Pancreas (tissue), 10 donors: ENCODE data around the gene GNG3. TPM values are rescaled to one million over a fixed set of nuclear protein-coding genes. Genes with fewer than 3 reads are reported as not detected.
A peak's percentile ranks its signal among the peaks of the same experiment; 100 is the strongest.
"Not testable (repeated sequence)": the region's sequence is repeated elsewhere in the genome, so short reads cannot be mapped to it uniquely, and the experiment has no call there.

Experiments
- ATAC-seq, 4 donors: fragments of 200-7000 bp; cut with Tn5 transposase; one replicate each; pipeline versions ENCODE4 v1.8.0 to v1.9.1; 2020; ENCODE audit warnings: mild to moderate bottlenecking in 4 of 4, moderate library complexity in 4 of 4
- DNase-seq, 6 donors: peaks; one replicate each; pipeline ENCODE4 v3.0.0-alpha.2; 2020
- FAIRE-seq: peaks from 2 replicates; lab custom pipeline; 2012; peaks lifted over from hg19 to GRCh38; lab: Jason Lieb, UNC
- H3K27ac ChIP-seq, 4 donors: fragments of 200-600 bp; sonication (generic); 1 replicate in 3 of 4; 2 replicates in 1 of 4; pipeline versions ENCODE4 v1.5.0 to v1.8.0; 2020
- H3K27me3 ChIP-seq, 4 donors: fragments of 200-600 bp; one replicate each; pipeline ENCODE4 v1.8.0; 2021
- H3K36me3 ChIP-seq, 3 donors: fragments of 200-600 bp; sonication (generic) in 1 of 3; one replicate each; pipeline versions ENCODE4 v1.5.0 to v1.8.0; 2020 to 2021
- H3K4me1 ChIP-seq, 3 donors: fragments of 200-600 bp; one replicate each; pipeline ENCODE4 v1.8.0; 2021
- H3K4me3 ChIP-seq, 4 donors: fragments of 200-600 bp; sonication (generic) in 2 of 4; one replicate each; pipeline versions ENCODE4 v1.5.0 to v1.8.0; 2020 to 2021
- H3K9me3 ChIP-seq, 4 donors: fragments of 200-600 bp; one replicate each; pipeline ENCODE4 v1.8.0; 2021
- WGBS, 2 donors: extraction: QIAGEN DNeasy Blood & Tissue Kit; methylation state at CpG; one replicate each; pipeline ENCODE4 v1.1.7; 2013; 5-methylcytosine and 5-hydroxymethylcytosine counted together
- intact Hi-C, 3 donors: fragments of 100-400 bp; cut with DNase I; formaldehyde crosslinking; loops; one replicate each; pipeline versions ENCODE4 v1.11.1 to v1.14.2; 2022
- polyA plus RNA-seq, 2 donors: library from polyadenylated mRNA; stranded (reverse); fragments of 200-250 nt; gene quantifications; one replicate each; pipeline ENCODE4 v1.2.3, GENCODE V29; 2013
- total RNA-seq, 6 donors: library from RNA; stranded (reverse); fragmentation: NEBNext Ultra II Directional in 4 of 6; extraction: Animal tissue kit (Norgen Biotek cat#: 25700) in 4 of 6; gene quantifications; one replicate each; pipeline versions ENCODE4 v1.2.1 to v1.2.4, GENCODE V29; 2021 to 2023
- TF ChIP-seq, protein P1 (sequence below), 4 donors: fragments of 200-600 bp; sonication (generic) in 3 of 4; IDR thresholded peaks; one replicate each; pipeline versions ENCODE4 v1.5.0 to v1.8.0; 2021; ENCODE audit warnings: antibody characterized with exemption in 4 of 4
- donor health status: healthy with polysubstance abuse.
- donor health status: DM: no; HTN: no; CAD: no; lungs with moderate emphysema.
- donor health status: DM: no; HTN: no; CAD: no.
- donor health status: control.
- donor health status: control.
- donor health status: Bipolar disorder and iron deficiency.
- donor health status: DM: yes; HTN: yes; CAD: no.
- donor health status: DM: no; HTN: no; CAD: no.
- donor health status: DM: no; HTN: no; CAD: no.
- donor health status: DM: yes; HTN: yes; CAD: no.

GNG3 gene
- total and polyA plus RNA-seq, 8 donors = 0.19 to 0.37 (median 0.26) TPM; not detected in 5

DNA sequence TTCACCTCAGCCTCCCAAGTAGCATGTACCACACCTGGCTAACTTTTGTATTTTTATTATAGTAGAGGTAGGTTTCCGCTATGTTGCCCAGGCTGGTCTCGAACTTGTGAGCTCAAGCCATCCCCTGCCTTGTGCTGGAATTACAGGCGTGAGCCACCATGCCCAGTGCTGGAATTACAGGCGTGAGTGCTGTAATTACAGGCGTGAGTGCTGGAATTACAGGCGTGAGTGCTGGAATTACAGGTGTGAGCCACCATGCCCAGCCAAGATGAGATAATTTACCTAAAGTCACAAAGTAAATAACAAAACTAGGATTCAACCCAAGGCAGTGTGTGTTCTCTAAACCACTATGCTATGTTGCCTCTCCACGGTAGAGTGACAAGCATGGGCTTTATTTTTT lies 25.0 kb upstream of the GNG3 start:
- TF ChIP-seq, protein P1, sequence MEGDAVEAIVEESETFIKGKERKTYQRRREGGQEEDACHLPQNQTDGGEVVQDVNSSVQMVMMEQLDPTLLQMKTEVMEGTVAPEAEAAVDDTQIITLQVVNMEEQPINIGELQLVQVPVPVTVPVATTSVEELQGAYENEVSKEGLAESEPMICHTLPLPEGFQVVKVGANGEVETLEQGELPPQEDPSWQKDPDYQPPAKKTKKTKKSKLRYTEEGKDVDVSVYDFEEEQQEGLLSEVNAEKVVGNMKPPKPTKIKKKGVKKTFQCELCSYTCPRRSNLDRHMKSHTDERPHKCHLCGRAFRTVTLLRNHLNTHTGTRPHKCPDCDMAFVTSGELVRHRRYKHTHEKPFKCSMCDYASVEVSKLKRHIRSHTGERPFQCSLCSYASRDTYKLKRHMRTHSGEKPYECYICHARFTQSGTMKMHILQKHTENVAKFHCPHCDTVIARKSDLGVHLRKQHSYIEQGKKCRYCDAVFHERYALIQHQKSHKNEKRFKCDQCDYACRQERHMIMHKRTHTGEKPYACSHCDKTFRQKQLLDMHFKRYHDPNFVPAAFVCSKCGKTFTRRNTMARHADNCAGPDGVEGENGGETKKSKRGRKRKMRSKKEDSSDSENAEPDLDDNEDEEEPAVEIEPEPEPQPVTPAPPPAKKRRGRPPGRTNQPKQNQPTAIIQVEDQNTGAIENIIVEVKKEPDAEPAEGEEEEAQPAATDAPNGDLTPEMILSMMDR (IDR thresholded peaks at IDR 0.05) = no peak
- peaks cover 0 to 9% (median 8%) of the 10 kb centered on the region in 3 donors for H3K4me1 ChIP-seq
- peak in 1 of 6 donors; percentile 56 for DNase-seq
- H3K27me3 ChIP-seq = no peaks in the 10 kb centered on the region
- ATAC-seq = peak in 3 of 4 donors; percentile 7 to 55 (median 39)
- no peak overlapping the region for H3K27ac ChIP-seq
- H3K4me3 ChIP-seq = no peak overlapping the region
- FAIRE-seq = no peak
- H3K9me3 ChIP-seq = no peaks in the 10 kb centered on the region
- intact Hi-C loops = no loop called here
- WGBS, 2 donors = 52 to 53% methylated on average over 7 of the region's 7 CpGs
- H3K36me3 ChIP-seq = no peaks in the 10 kb centered on the region

DNA sequence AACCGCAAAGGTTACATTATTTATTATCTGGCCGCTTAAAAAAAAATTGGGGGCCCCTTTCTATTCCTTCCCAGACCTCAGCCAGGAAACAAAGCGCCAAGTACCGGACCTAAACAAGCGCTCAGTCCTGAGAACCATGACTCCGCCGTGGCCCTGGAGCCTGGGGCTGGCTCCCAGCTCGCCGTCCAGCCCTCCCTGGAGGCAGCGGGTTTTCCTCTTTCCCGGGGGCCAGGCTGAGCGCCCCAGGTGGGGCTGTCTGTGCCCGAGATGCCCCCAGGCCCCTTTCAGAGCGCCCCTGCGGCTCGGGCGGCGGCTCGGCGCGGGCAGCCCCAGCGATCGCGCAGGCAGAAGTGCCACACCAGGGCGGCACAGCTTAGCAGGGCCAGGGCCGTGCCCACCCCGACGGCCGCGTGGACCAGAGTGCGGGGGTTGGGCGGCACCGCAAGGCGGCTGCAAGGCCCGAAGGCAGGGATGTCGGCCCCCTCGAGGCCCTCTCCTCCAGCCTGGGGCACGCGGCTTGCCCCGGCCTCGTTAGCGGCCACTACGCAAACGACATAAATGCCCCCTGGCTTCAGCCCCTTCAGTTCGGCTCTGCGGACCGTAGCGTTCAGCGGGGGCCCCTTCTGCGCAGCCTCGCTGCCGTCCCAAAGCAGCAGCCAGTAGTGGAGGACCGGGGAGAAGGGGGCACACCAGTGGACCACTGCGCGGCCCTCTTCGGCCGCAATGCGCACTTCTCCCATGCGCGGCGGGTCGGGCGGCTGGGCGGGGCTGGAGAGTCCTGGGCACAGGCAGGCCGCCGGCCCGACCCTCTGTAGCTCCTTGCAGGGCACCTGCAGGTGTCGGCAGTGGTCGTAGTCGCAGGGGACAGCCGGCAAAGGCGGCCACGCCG lies 19.7 kb upstream of the GNG3 start:
- Histone ChIP-seq H3K4me3 (peak overlapping the region in 1 of 4 donors; percentile 18), H3K36me3 (peaks cover 0 to 13% (median 0%) of the 10 kb centered on the region in 3 donors), H3K27me3 (no peaks in the 10 kb centered on the region), H3K27ac (no peak overlapping the region), H3K9me3 (no peaks in the 10 kb centered on the region), H3K4me1 (no peaks in the 10 kb centered on the region)
- intact Hi-C loops = no loop called here
- TF ChIP-seq, protein P1 (IDR thresholded peaks at IDR 0.05) = no peak
- DNase-seq = no peak
- no peak for FAIRE-seq
- 45 to 46% methylated on average over 74 of the region's 74 CpGs for WGBS, 2 donors
- ATAC-seq = peak in 2 of 4 donors; percentile 23 to 28

- ATAC-seq (no peak), FAIRE-seq (no peak), DNase-seq (no peak)
- no peaks in the 10 kb centered on the region for H3K9me3 ChIP-seq
- no peaks in the 10 kb centered on the region for H3K27me3 ChIP-seq
- H3K36me3 ChIP-seq = peaks cover 0 to 18% (median 0%) of the 10 kb centered on the region in 3 donors
- no peak overlapping the region for H3K4me3 ChIP-seq
- 11 to 19% methylated on average over 1 of the region's 1 CpG for whole genome bisulfite sequencing, 2 donors
- TF ChIP-seq, protein P1 (IDR thresholded peaks at IDR 0.05) = no peak
- no peak overlapping the region for H3K27ac ChIP-seq
- H3K4me1 ChIP-seq = no peaks in the 10 kb centered on the region
- intact Hi-C loops = no loop called here
Observed at GRCh38 chr11:62688491-62688890, 19.0 kb upstream of the GNG3 start.

DNA sequence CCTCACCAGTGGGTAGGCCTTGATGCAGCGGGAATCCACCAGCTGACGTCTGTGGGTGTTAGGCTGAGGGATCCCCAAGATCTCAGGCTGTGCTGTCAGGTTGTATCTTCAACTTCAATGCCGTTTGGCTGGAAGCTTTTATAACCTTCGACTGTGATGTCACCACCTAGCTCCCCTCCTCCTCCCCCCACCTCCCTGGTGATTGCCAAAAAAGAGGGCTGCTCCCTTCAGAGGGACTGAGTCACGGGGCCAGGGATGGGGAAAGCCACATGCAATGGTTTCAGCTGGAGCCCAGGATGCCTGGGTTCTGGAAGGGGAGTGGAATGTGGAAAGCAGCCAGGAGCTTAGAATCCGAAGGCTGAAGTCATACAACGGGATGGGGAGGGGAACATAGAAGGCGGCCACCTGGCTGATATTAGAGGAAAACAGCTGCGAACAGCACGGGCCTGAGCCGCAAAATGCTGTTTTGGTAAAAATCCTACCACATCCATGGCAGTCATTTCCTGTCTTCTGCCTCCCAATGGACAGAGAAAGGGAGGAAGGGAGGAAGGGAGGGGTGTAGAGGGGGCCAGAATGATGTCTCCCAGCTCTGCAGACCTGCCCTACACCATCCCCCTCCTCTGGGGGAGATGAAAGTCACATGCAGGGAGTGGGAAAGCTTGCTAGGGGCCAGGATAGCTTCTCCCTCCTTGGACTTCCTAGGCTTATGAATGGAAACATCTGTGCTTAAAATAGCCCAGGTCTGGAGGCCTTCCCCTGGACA lies 17.9 kb upstream of the GNG3 start, which contains the start of gene LRRN4CL:
Gene LRRN4CL, minus strand, starts transcription at position 110 of the 763 bp plus-strand sequence. CDS start 1,022 bp downstream, outside the sequence.
- Histone ChIP-seq H3K4me1 (no peaks in the 10 kb centered on the region), H3K9me3 (no peaks in the 10 kb centered on the region), H3K4me3 (no peak within 1 kb of the TSS), H3K27me3 (no peaks in the 10 kb centered on the region), H3K36me3 (peaks cover 0 to 18% (median 0%) of the 10 kb centered on the region in 3 donors), H3K27ac (no peak within 1 kb of the TSS)
- no peak for FAIRE-seq
- DNase-seq = peak in 1 of 6 donors; percentile 45
- WGBS, 2 donors = 52 to 54% methylated on average over 11 of the region's 11 CpGs
- intact Hi-C loops = loop anchor here in 1 of 3 donors (10.0 kb wide), 1 partner anchor 295 kb away; no protein-coding TSS in a partner anchor
- TF ChIP-seq, protein P1 (IDR thresholded peaks at IDR 0.05) = no peak
- ATAC-seq = peak; percentile 31 to 70 (median 68)

DNA sequence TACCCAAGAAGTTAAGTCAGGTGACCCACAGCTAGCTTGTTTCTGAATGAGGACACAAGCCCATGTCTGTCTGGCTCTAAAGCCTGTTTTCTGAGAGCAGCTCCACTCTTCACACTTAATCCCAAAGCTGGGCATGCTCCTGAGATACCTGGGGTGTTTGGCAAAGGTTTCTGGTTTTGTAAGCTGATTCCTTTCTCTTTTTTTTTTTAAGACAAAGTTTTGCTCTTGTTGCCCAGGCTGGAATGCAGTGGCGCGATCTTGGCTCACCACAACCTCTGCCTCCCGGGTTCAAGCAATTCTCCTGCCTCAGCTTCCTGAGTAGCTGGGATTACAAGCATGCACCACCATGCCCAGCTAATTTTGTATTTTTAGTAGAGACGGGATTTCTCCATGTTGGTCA lies 13.9 kb upstream of the GNG3 start:
- H3K4me3 ChIP-seq, ATAC-seq, H3K27me3 ChIP-seq, H3K9me3 ChIP-seq, H3K4me1 ChIP-seq, DNase-seq, FAIRE-seq, H3K27ac ChIP-seq: not testable (repeated sequence)
- H3K36me3 ChIP-seq = peaks cover 0 to 18% (median 0%) of the 10 kb centered on the region in 3 donors
- 82 to 96% methylated on average over 3 to 4 of the region's 4 CpGs for WGBS, 2 donors
- intact Hi-C loops = loop anchor here in 1 of 3 donors (10.0 kb wide), 1 partner anchor 299 kb away; no protein-coding TSS in a partner anchor
